Measurements from ENCODE around the gene LAMB4.

The LAMB4 gene

GRCh38 chr7:108142180-108142579 lies 12.0 kb upstream of the LAMB4 start:
- no peak for DNase-seq

GRCh38 chr7:108140671-108141070 lies 10.5 kb upstream of the LAMB4 start:
- DNase-seq: no peak

- DNase-seq: no peak
These were observed 8.8 kb upstream of the LAMB4 start for GRCh38 chr7:108138911-108139310.

GRCh38 chr7:108137993-108138392 lies 7.8 kb upstream of the LAMB4 start:
- DNase-seq: no peak

GRCh38 chr7:108137040-108137439 lies 6.9 kb upstream of the LAMB4 start:
- no peak for DNase-seq

GRCh38 chr7:108136191-108136688 lies 6.1 kb upstream of the LAMB4 start:
- no peak for DNase-seq

- DNase-seq: no peak
These were observed 5.5 kb upstream of the LAMB4 start for GRCh38 chr7:108135446-108136190.

- no peak for DNase-seq
These were observed 4.3 kb upstream of the LAMB4 start for GRCh38 chr7:108134486-108134885.

GRCh38 chr7:108132551-108133265 lies 2.5 kb upstream of the LAMB4 start:
- DNase-seq: no peak

- no peak for DNase-seq
These were observed 869 bp downstream of the LAMB4 start for GRCh38 chr7:108129018-108129965.

GRCh38 chr7:108128514-108128913 lies 1.6 kb downstream of the LAMB4 start:
- no peak for DNase-seq

GRCh38 chr7:108127461-108127860 lies 2.7 kb downstream of the LAMB4 start:
- no peak for DNase-seq

GRCh38 chr7:108124820-108125219 lies 5.3 kb downstream of the LAMB4 start:
- DNase-seq: no peak

GRCh38 chr7:108122181-108122580 lies 8.0 kb downstream of the LAMB4 start:
- no peak for DNase-seq

GRCh38 chr7:108120933-108121332 lies 9.2 kb downstream of the LAMB4 start:
- no peak for DNase-seq

- DNase-seq: no peak
These were observed 10.0 kb downstream of the LAMB4 start for GRCh38 chr7:108120196-108120595.

- no peak for DNase-seq
These were observed 11.2 kb downstream of the LAMB4 start for GRCh38 chr7:108118959-108119358.

GRCh38 chr7:108114117-108114841 lies 15.9 kb downstream of the LAMB4 start:
- DNase-seq: no peak

- no peak for DNase-seq
These were observed 17.5 kb downstream of the LAMB4 start for GRCh38 chr7:108112683-108113082.

- peak in 1 of 56 donors; percentile 28 for DNase-seq
These were observed 20.8 kb downstream of the LAMB4 start for GRCh38 chr7:108109221-108109908.

All from amygdala (tissue), 56 donors.